ENCODE measurements around the gene SMIM30.

GRCh38 chr7:113125728-113126127 is 7.4 kb upstream of the SMIM30 start:
- TF ChIP-seq CTCF (IDR thresholded peaks at IDR 0.05) (no peak), POLR2A (IDR thresholded peaks at IDR 0.05) (no peak)

Data from Peyer's patch (tissue), 4 donors.